ENCODE measurements around the gene JADE2.
"Not testable (repeated sequence)": the region's sequence is repeated elsewhere in the genome, so short reads cannot be mapped to it uniquely, and the experiment has no call there.

The JADE2 gene

GRCh38 chr5:134524826-134525682, at the start of gene JADE2:
TSS of gene JADE2 (plus strand) at chr5:134525670. CDS start at chr5:134535858, 10,188 bp downstream.
- DNase-seq (ENCODE audit: low read depth): peak; percentile 70

GRCh38 chr5:134477462-134478245, 47.8 kb upstream of the JADE2 start:
- no peak for DNase-seq (ENCODE audit: low read depth)

- no peak for DNase-seq (ENCODE audit: low read depth)
Measured at GRCh38 chr5:134479839-134480238, 45.6 kb upstream of the JADE2 start.

GRCh38 chr5:134489227-134489944, 36.1 kb upstream of the JADE2 start:
- no peak for DNase-seq (ENCODE audit: low read depth)

GRCh38 chr5:134490255-134490924, 35.1 kb upstream of the JADE2 start:
- no peak for DNase-seq (ENCODE audit: low read depth)

GRCh38 chr5:134490925-134491271, 34.6 kb upstream of the JADE2 start:
- DNase-seq (ENCODE audit: low read depth): no peak

GRCh38 chr5:134491841-134492442, 33.5 kb upstream of the JADE2 start:
- DNase-seq (ENCODE audit: low read depth): no peak

GRCh38 chr5:134492568-134492967, 32.9 kb upstream of the JADE2 start:
- DNase-seq (ENCODE audit: low read depth): no peak

- no peak for DNase-seq (ENCODE audit: low read depth)
Measured at GRCh38 chr5:134493461-134494055, 31.9 kb upstream of the JADE2 start.

GRCh38 chr5:134494780-134495179, 30.7 kb upstream of the JADE2 start:
- DNase-seq (ENCODE audit: low read depth): no peak

- not testable (repeated sequence) for DNase-seq (ENCODE audit: low read depth)
Measured at GRCh38 chr5:134499905-134500304, 25.6 kb upstream of the JADE2 start.

GRCh38 chr5:134500699-134501430, 24.6 kb upstream of the JADE2 start:
- no peak for DNase-seq (ENCODE audit: low read depth)

- no peak for DNase-seq (ENCODE audit: low read depth)
Measured at GRCh38 chr5:134502259-134502658, 23.2 kb upstream of the JADE2 start.

GRCh38 chr5:134503088-134503936, 22.2 kb upstream of the JADE2 start:
- peak; percentile 69 for DNase-seq (ENCODE audit: low read depth)

- DNase-seq (ENCODE audit: low read depth): no peak
Measured at GRCh38 chr5:134503937-134504437, 21.5 kb upstream of the JADE2 start.

- no peak for DNase-seq (ENCODE audit: low read depth)
Measured at GRCh38 chr5:134504629-134505300, 20.7 kb upstream of the JADE2 start.

GRCh38 chr5:134506054-134507039, 19.1 kb upstream of the JADE2 start:
- DNase-seq (ENCODE audit: low read depth): no peak
